ENCODE measurements around the gene CENPW. TPM values are rescaled to one million over a fixed set of nuclear protein-coding genes. Genes with fewer than 3 reads are reported as not detected.

CENPW gene
- total RNA-seq, 1 experiment from 2014 or later = 90.4 TPM

DNA sequence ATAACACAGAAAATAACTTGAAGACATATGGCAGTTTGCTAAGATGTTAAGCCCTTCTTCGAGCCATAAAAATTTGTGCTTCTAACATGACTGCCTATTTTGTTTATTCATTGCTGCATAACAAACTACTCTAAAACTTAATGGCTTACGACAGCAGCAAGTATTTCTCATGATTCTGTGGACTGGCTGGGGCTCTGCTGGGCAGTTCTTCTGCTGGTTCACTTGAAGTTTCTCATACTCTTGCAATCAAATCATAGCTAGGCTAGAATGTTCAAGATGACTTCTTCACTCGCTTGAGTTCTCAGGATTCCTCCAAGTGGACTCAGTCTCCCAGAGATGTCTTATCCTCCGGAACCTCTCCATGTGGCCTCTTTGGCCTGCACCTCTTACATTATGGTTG, 33.4 kb downstream of the CENPW start:
- Mint-ChIP-seq H3K4me1 (peaks cover 9% of the 10 kb centered on the region), H3K36me3 (peaks cover 12% of the 10 kb centered on the region), H3K9me3 (peaks cover 17% of the 10 kb centered on the region), H3K4me3 (no peak overlapping the region), H3K27ac (no peak overlapping the region), H3K27me3 (ENCODE audit: low read depth) (no peaks in the 10 kb centered on the region)
- TF ChIP-seq TEAD4 (CRISPR knock-in tag; IDR thresholded peaks at IDR 0.05) (no peak), ZNF423 (CRISPR knock-in tag; IDR thresholded peaks at IDR 0.05) (no peak), ZNF317 (CRISPR knock-in tag; IDR thresholded peaks at IDR 0.05; ENCODE audit: borderline replicate concordance, low read depth) (no peak), FOXP4 (CRISPR knock-in tag; IDR thresholded peaks at IDR 0.05) (no peak), NR1H2 (CRISPR knock-in tag; IDR thresholded peaks at IDR 0.05) (no peak)
- ATAC-seq (no peak), DNase-seq (ENCODE audit: low spot score) (no peak)
- ChIA-PET POLR2A (no interaction called here), CTCF (no interaction called here)

DNA sequence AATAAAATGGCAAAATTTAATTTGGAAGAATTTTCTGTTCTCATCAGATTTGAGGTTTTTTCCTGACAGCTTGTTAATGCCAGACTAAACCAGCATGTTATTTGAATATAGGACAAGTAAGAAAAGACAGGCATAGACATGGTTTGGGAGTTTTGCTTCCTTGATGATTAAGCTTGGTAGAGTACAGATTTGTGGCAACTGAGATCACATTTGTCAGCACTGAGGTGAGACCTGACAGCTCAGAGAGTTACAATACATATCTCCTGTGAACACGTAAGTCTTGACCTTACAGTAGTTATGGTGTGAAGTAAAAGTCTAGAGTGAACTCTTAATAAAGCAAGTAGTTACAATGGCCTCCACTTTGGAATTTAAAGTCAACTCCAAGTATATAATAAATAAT, 34.5 kb downstream of the CENPW start:
- Mint-ChIP-seq H3K27ac (no peak overlapping the region), H3K9me3 (peaks cover 10% of the 10 kb centered on the region), H3K4me1 (peaks cover 9% of the 10 kb centered on the region), H3K36me3 (peaks cover 12% of the 10 kb centered on the region), H3K4me3 (no peak overlapping the region), H3K27me3 (ENCODE audit: low read depth) (no peaks in the 10 kb centered on the region)
- DNase-seq (ENCODE audit: low spot score) (no peak), ATAC-seq (no peak)
- TF ChIP-seq MYBL2 (CRISPR knock-in tag; IDR thresholded peaks at IDR 0.05) (no peak), PRRX2 (CRISPR knock-in tag; IDR thresholded peaks at IDR 0.05) (no peak), HMGA2 (CRISPR knock-in tag; IDR thresholded peaks at IDR 0.05) (no peak), ATF1 (CRISPR knock-in tag; IDR thresholded peaks at IDR 0.05) (no peak)
- TF ChIP-seq, protein P1, sequence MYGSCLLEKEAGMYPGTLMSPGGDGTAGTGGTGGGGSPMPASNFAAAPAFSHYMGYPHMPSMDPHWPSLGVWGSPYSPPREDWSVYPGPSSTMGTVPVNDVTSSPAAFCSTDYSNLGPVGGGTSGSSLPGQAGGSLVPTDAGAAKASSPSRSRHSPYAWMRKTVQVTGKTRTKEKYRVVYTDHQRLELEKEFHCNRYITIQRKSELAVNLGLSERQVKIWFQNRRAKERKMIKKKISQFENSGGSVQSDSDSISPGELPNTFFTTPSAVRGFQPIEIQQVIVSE (CRISPR knock-in tag; IDR thresholded peaks at IDR 0.05; ENCODE audit: borderline replicate concordance) = no peak
- ChIA-PET CTCF (no interaction called here), POLR2A (no interaction called here)

GRCh38 chr6:126376682-126377081, 36.8 kb downstream of the CENPW start:
- H3K27me3 Mint-ChIP-seq (ENCODE audit: low read depth) = no peaks in the 10 kb centered on the region
- POLR2A ChIA-PET = no interaction called here
- ATAC-seq = peak; percentile 96
- peaks cover 9% of the 10 kb centered on the region for H3K4me1 Mint-ChIP-seq
- H3K36me3 Mint-ChIP-seq = peaks cover 19% of the 10 kb centered on the region
- peaks cover 19% of the 10 kb centered on the region for H3K9me3 Mint-ChIP-seq
- DNase-seq (ENCODE audit: low spot score) = peak; percentile 19
- CTCF ChIA-PET = no interaction called here
- no peak overlapping the region for H3K27ac Mint-ChIP-seq
- H3K4me3 Mint-ChIP-seq = no peak overlapping the region
- TF ChIP-seq, protein P2, sequence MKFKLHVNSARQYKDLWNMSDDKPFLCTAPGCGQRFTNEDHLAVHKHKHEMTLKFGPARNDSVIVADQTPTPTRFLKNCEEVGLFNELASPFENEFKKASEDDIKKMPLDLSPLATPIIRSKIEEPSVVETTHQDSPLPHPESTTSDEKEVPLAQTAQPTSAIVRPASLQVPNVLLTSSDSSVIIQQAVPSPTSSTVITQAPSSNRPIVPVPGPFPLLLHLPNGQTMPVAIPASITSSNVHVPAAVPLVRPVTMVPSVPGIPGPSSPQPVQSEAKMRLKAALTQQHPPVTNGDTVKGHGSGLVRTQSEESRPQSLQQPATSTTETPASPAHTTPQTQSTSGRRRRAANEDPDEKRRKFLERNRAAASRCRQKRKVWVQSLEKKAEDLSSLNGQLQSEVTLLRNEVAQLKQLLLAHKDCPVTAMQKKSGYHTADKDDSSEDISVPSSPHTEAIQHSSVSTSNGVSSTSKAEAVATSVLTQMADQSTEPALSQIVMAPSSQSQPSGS (CRISPR knock-in tag; IDR thresholded peaks at IDR 0.05; ENCODE audit: borderline replicate concordance, low read depth) = no peak
- TF ChIP-seq ZNF671 (CRISPR knock-in tag; IDR thresholded peaks at IDR 0.05) = no peak
- no peak for TF ChIP-seq FOXK1 (CRISPR knock-in tag; IDR thresholded peaks at IDR 0.05)
- no peak for TF ChIP-seq AR (CRISPR knock-in tag; IDR thresholded peaks at IDR 0.05)
- no peak for TF ChIP-seq ZNF138 (CRISPR knock-in tag; conservative IDR thresholded peaks at IDR 0.05)
- no peak for TF ChIP-seq NR1H2 (CRISPR knock-in tag; IDR thresholded peaks at IDR 0.05)
- no peak for TF ChIP-seq KAT7 (CRISPR knock-in tag; IDR thresholded peaks at IDR 0.05; ENCODE audit: borderline replicate concordance)
- no peak for TF ChIP-seq ETV6 (CRISPR knock-in tag; IDR thresholded peaks at IDR 0.05)
- no peak for TF ChIP-seq ESRRA (CRISPR knock-in tag; IDR thresholded peaks at IDR 0.05; ENCODE audit: borderline replicate concordance)
- TF ChIP-seq HMGA2 (CRISPR knock-in tag; IDR thresholded peaks at IDR 0.05) = no peak
- TF ChIP-seq, protein P3, sequence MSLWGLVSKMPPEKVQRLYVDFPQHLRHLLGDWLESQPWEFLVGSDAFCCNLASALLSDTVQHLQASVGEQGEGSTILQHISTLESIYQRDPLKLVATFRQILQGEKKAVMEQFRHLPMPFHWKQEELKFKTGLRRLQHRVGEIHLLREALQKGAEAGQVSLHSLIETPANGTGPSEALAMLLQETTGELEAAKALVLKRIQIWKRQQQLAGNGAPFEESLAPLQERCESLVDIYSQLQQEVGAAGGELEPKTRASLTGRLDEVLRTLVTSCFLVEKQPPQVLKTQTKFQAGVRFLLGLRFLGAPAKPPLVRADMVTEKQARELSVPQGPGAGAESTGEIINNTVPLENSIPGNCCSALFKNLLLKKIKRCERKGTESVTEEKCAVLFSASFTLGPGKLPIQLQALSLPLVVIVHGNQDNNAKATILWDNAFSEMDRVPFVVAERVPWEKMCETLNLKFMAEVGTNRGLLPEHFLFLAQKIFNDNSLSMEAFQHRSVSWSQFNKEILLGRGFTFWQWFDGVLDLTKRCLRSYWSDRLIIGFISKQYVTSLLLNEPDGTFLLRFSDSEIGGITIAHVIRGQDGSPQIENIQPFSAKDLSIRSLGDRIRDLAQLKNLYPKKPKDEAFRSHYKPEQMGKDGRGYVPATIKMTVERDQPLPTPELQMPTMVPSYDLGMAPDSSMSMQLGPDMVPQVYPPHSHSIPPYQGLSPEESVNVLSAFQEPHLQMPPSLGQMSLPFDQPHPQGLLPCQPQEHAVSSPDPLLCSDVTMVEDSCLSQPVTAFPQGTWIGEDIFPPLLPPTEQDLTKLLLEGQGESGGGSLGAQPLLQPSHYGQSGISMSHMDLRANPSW (CRISPR knock-in tag; conservative IDR thresholded peaks at IDR 0.05; ENCODE audit: low read depth) = no peak
- no peak for TF ChIP-seq ZNF219 (CRISPR knock-in tag; IDR thresholded peaks at IDR 0.05; ENCODE audit: borderline replicate concordance)

Measured in WTC11 (cell line).